ENCODE data around the gene ANKRD36C. TPM values are rescaled to one million over a fixed set of nuclear protein-coding genes. Genes with fewer than 3 reads are reported as not detected.
"Not testable (repeated sequence)": the region's sequence is repeated elsewhere in the genome, so short reads cannot be mapped to it uniquely, and the experiment has no call there.

The ANKRD36C gene
- total RNA-seq, 1 donor from 2014 or later = 44.4 TPM

- not testable (repeated sequence) for H3K9me3 ChIP-seq (ENCODE audit: low read depth); H3K79me2 ChIP-seq (ENCODE audit: low read depth); H3K4me1 Mint-ChIP-seq; H3K9ac ChIP-seq; H2AFZ ChIP-seq (replicated peaks); H4K20me1 ChIP-seq (ENCODE audit: low read depth); H3K27ac Mint-ChIP-seq; H3K9me3 Mint-ChIP-seq; H3K36me3 ChIP-seq; H3K27ac ChIP-seq; H3F3A ChIP-seq (ENCODE audit: low read depth); H3K36me3 Mint-ChIP-seq; H3K4me1 ChIP-seq
- Mint-ChIP-seq H3K4me3 (peak overlapping the region; percentile 68), H3K27me3 (ENCODE audit: insufficient read depth, low read depth) (peaks cover 10% of the 10 kb centered on the region)
- H3K4me3 ChIP-seq = peak overlapping the region; percentile 31
- peak overlapping the region; percentile 60 for H3K4me2 ChIP-seq
- peaks cover 20% of the 10 kb centered on the region for H3K27me3 ChIP-seq
- DNase-seq (ENCODE audit: low spot score) = peak; percentile 34
- peak; percentile 37 for TF ChIP-seq CTCF (IDR thresholded peaks at IDR 0.05)
Observed at GRCh38 chr2:96011129-96011455, 19.5 kb upstream of the ANKRD36C start.

GRCh38 chr2:96010320-96011128 lies 18.9 kb upstream of the ANKRD36C start:
- not testable (repeated sequence) for H3K9me3 Mint-ChIP-seq; H3K4me1 Mint-ChIP-seq; H4K20me1 ChIP-seq (ENCODE audit: low read depth); H3K27ac ChIP-seq; H3K4me1 ChIP-seq; H3K36me3 ChIP-seq; H3K9ac ChIP-seq; H3K36me3 Mint-ChIP-seq; H3K79me2 ChIP-seq (ENCODE audit: low read depth); H3K27ac Mint-ChIP-seq; H3F3A ChIP-seq (ENCODE audit: low read depth); H3K9me3 ChIP-seq (ENCODE audit: low read depth)
- Histone ChIP-seq H3K4me2 (peak overlapping the region; percentile 96), H3K4me3 (peak overlapping the region; percentile 64), H2AFZ (replicated peaks) (peak overlapping the region; percentile 85), H3K27me3 (peaks cover 25% of the 10 kb centered on the region)
- peaks cover 10% of the 10 kb centered on the region for H3K27me3 Mint-ChIP-seq (ENCODE audit: insufficient read depth, low read depth)
- H3K4me3 Mint-ChIP-seq = peak overlapping the region; percentile 88
- DNase-seq (ENCODE audit: low spot score) = peak; percentile 97

- peaks cover 31% of the 10 kb centered on the region for H3K27me3 ChIP-seq
- DNase-seq (ENCODE audit: low spot score); H3F3A ChIP-seq (ENCODE audit: low read depth); H3K79me2 ChIP-seq (ENCODE audit: low read depth); H3K9me3 Mint-ChIP-seq; H3K4me1 Mint-ChIP-seq; H3K36me3 ChIP-seq; H3K36me3 Mint-ChIP-seq; H3K4me1 ChIP-seq; H3K27ac ChIP-seq; H3K9ac ChIP-seq; H3K27ac Mint-ChIP-seq; H4K20me1 ChIP-seq (ENCODE audit: low read depth); H3K9me3 ChIP-seq (ENCODE audit: low read depth): not testable (repeated sequence)
- Mint-ChIP-seq H3K27me3 (ENCODE audit: insufficient read depth, low read depth) (peaks cover 10% of the 10 kb centered on the region), H3K4me3 (peak overlapping the region; percentile 88)
- peak overlapping the region; percentile 96 for H3K4me2 ChIP-seq
- H3K4me3 ChIP-seq = peak overlapping the region; percentile 64
- H2AFZ ChIP-seq (replicated peaks) = peak overlapping the region; percentile 85
Observed at GRCh38 chr2:96009833-96010232, 18.2 kb upstream of the ANKRD36C start.

- not testable (repeated sequence) for H3K9me3 Mint-ChIP-seq; H3K27ac Mint-ChIP-seq; H3K27ac ChIP-seq; H3K9me3 ChIP-seq (ENCODE audit: low read depth); H3F3A ChIP-seq (ENCODE audit: low read depth); DNase-seq (ENCODE audit: low spot score); H4K20me1 ChIP-seq (ENCODE audit: low read depth); H3K4me3 Mint-ChIP-seq; H3K9ac ChIP-seq; H3K4me1 Mint-ChIP-seq; H3K4me1 ChIP-seq; H2AFZ ChIP-seq (replicated peaks); H3K79me2 ChIP-seq (ENCODE audit: low read depth); H3K4me2 ChIP-seq; H3K4me3 ChIP-seq; H3K36me3 ChIP-seq; H3K36me3 Mint-ChIP-seq
- peaks cover 10% of the 10 kb centered on the region for H3K27me3 Mint-ChIP-seq (ENCODE audit: insufficient read depth, low read depth)
- H3K27me3 ChIP-seq = peaks cover 43% of the 10 kb centered on the region
Observed at GRCh38 chr2:96008051-96008450, 16.4 kb upstream of the ANKRD36C start.

GRCh38 chr2:96006248-96006647 lies 14.6 kb upstream of the ANKRD36C start:
- H3K27ac ChIP-seq; H3K36me3 Mint-ChIP-seq; H3K27ac Mint-ChIP-seq; H3K79me2 ChIP-seq (ENCODE audit: low read depth); H3F3A ChIP-seq (ENCODE audit: low read depth); H3K4me1 ChIP-seq; H3K4me1 Mint-ChIP-seq; H4K20me1 ChIP-seq (ENCODE audit: low read depth); H3K4me3 Mint-ChIP-seq; H3K4me2 ChIP-seq; H3K36me3 ChIP-seq; H3K9me3 ChIP-seq (ENCODE audit: low read depth); H2AFZ ChIP-seq (replicated peaks); H3K9me3 Mint-ChIP-seq; DNase-seq (ENCODE audit: low spot score); H3K9ac ChIP-seq; H3K27me3 Mint-ChIP-seq (ENCODE audit: insufficient read depth, low read depth); H3K4me3 ChIP-seq: not testable (repeated sequence)
- peaks cover 46% of the 10 kb centered on the region for H3K27me3 ChIP-seq
